GM23248 (cell line): ENCODE data around the gene CGNL1. TPM values are rescaled to one million over a fixed set of nuclear protein-coding genes. Genes with fewer than 3 reads are reported as not detected.

Experiments used
- DNase-seq: peaks from one replicate; pipeline ENCODE4 v3.0.0-alpha.2; 2015
- H2AFZ ChIP-seq: fragments of 200-600 bp; sonication (generic); 2 replicates; pipeline ENCODE4 v1.6.1; 2016; ENCODE audit warnings: antibody characterized with exemption
- H3F3A ChIP-seq: fragments of 200-600 bp; sonication (generic); 2 replicates; pipeline ENCODE4 v1.6.1; 2016; ENCODE audit warnings: mild to moderate bottlenecking, antibody characterized with exemption, mixed run types; ENCODE audit not compliant: insufficient read depth
- H3K27ac ChIP-seq: fragments of 200-600 bp; sonication (generic); 2 replicates; pipeline ENCODE4 v1.5.1; 2016; ENCODE audit warnings: mild to moderate bottlenecking
- H3K27me3 ChIP-seq: fragments of 200-600 bp; sonication (generic); replicated peaks from 2 replicates; pipeline ENCODE4 v1.6.1; 2016; ENCODE audit warnings: mild to moderate bottlenecking; ENCODE audit not compliant: insufficient read depth
- H3K36me3 ChIP-seq: fragments of 200-600 bp; sonication (generic); 2 replicates; pipeline ENCODE4 v1.6.1; 2016; ENCODE audit warnings: low read depth, mild to moderate bottlenecking
- H3K4me1 ChIP-seq: fragments of 200-600 bp; sonication (generic); 2 replicates; pipeline ENCODE4 v1.6.1; 2016; ENCODE audit warnings: mild to moderate bottlenecking; ENCODE audit not compliant: insufficient read depth
- H3K4me2 ChIP-seq: fragments of 200-600 bp; sonication (generic); one replicate; pipeline ENCODE4 v1.6.1; 2016; ENCODE audit warnings: mild to moderate bottlenecking; ENCODE audit not compliant: unreplicated experiment
- H3K4me3 ChIP-seq: fragments of 200-600 bp; sonication (generic); 2 replicates; pipeline ENCODE4 v1.5.1; 2016; ENCODE audit warnings: mild to moderate bottlenecking
- H3K79me2 ChIP-seq: fragments of 200-600 bp; sonication (generic); 2 replicates; pipeline ENCODE4 v1.6.1; 2016; ENCODE audit warnings: mild to moderate bottlenecking; ENCODE audit not compliant: insufficient read depth
- H3K9ac ChIP-seq: fragments of 200-600 bp; sonication (generic); 2 replicates; pipeline ENCODE4 v1.6.1; 2016; ENCODE audit warnings: mild to moderate bottlenecking
- H3K9me2 ChIP-seq: fragments of 200-600 bp; sonication (generic); 2 replicates; pipeline ENCODE4 v1.6.1; 2016; ENCODE audit warnings: mixed run types, mild to moderate bottlenecking, moderate library complexity; ENCODE audit not compliant: insufficient read depth
- H3K9me3 ChIP-seq: fragments of 200-600 bp; sonication (generic); one replicate; pipeline ENCODE4 v1.6.1; 2017; ENCODE audit warnings: low read depth
- H4K20me1 ChIP-seq: fragments of 200-600 bp; sonication (generic); 2 replicates; pipeline ENCODE4 v1.6.0; 2016; ENCODE audit not compliant: insufficient read depth
- EZH2 ChIP-seq: fragments of 200-600 bp; sonication (generic); IDR thresholded peaks from 2 replicates; pipeline ENCODE4 v1.6.1; 2018; ENCODE audit warnings: antibody characterized with exemption, mild to moderate bottlenecking; ENCODE audit not compliant: insufficient read depth, poor library complexity, severe bottlenecking
- EZH2phosphoT487 ChIP-seq: fragments of 200-600 bp; sonication (generic); IDR thresholded peaks from 2 replicates; pipeline ENCODE4 v1.6.1; 2018; ENCODE audit warnings: antibody characterized with exemption, moderate library complexity, mild to moderate bottlenecking, low read depth; ENCODE audit not compliant: insufficient read depth
- WGBS, 2 experiments: methylation state at CpG; one replicate each; pipeline ENCODE4 v1.1.6; 2015 to 2017; ENCODE audit warnings: low lambda C conversion rate in 2 of 2, low coverage in 1 of 2; ENCODE audit errors: missing lambda C conversion rate in 2 of 2; 5-methylcytosine and 5-hydroxymethylcytosine counted together
- in situ Hi-C: fragments of 300-500 bp; cut with MboI; formaldehyde crosslinking; loops from 2 replicates; pipeline ENCODE4 v1.15.0; 2020
- polyA plus RNA-seq: library from polyadenylated mRNA; unstranded; fragments of >200 nt; fragmentation: Nextera tagmentation; extraction: Ambion mirVana; gene quantifications from 2 replicates; pipeline ENCODE4 v1.2.1, GENCODE V29; 2016
- total RNA-seq: library from RNA; depleted of rRNA; stranded (reverse); fragments of >200 nt; shearing (Covaris generic); gene quantifications from 2 replicates; pipeline ENCODE4 v1.2.3, GENCODE V29; 2014

CGNL1 gene
- total and polyA plus RNA-seq, 2 experiments from 2014 or later = 0.11 TPM

DNA sequence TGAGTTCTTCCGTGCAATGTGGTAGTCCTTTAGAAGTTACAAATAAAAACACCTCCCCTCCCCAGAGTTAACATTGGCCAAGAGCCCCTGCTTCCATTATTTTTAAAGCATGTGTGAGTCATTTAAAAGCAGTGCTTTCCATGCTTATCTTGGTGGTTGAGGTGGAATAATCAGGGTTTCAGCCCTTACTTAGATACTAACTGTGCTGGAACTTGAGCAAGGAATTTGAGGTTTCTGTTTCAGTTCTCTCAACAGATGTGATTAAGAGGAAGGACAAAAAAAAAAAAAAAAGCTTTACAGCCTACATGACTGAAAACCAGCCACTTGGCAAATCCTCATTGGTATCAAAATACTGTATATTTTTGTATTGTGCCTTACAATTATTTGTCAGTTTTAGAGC, 64.5 kb downstream of the CGNL1 start:
- TF ChIP-seq EZH2phosphoT487 (no peak), EZH2 (no peak)
- Histone ChIP-seq H3K36me3 (no peaks in the 10 kb centered on the region), H3K79me2 (no peaks in the 10 kb centered on the region), H3K27ac (no peak overlapping the region), H3F3A (0 out of 2 replicates have a peak, but pooled peaks cover 11% of the 10 kb centered on the region), H3K4me3 (no peak overlapping the region), H3K4me1 (peaks cover 19% of the 10 kb centered on the region), H3K4me2 (no peak overlapping the region), H2AFZ (no peak overlapping the region), H3K9me2 (no peaks in the 10 kb centered on the region), H3K9me3 (no peaks in the 10 kb centered on the region), H3K27me3 (no peaks in the 10 kb centered on the region), H4K20me1 (no peaks in the 10 kb centered on the region), H3K9ac (no peak overlapping the region)
- DNase-seq = peak; percentile 70
- WGBS, 2 experiments = 41 to 51% methylated on average over 1 of the region's 1 CpG
- in situ Hi-C loops = no loop called here

DNA sequence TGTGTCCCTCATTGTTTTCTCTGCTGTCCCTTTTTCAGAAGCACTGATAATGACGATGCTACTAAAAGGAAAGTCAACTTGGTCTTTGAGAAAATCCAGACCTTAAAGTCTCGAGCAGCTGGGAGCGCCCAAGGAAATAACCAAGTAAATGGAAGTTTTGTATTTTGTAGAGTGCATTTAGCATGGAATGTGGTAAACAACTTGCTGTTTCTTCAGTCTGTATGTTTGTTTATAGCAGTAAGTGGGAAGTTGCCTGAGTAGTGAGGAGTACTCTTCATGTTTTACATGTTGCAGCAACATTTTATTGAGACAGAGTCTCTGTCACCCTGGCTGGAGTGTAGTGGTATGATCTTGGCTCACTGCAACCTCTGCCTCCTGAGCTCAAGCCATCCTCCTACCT, 66.0 kb downstream of the CGNL1 start:
- H3K79me2 ChIP-seq = no peaks in the 10 kb centered on the region
- DNase-seq = no peak
- no peaks in the 10 kb centered on the region for H3K9me3 ChIP-seq
- H3K9ac ChIP-seq = no peak overlapping the region
- no peak overlapping the region for H2AFZ ChIP-seq
- H3F3A ChIP-seq = 0 out of 2 replicates have a peak, but pooled peaks cover 11% of the 10 kb centered on the region
- WGBS, 2 experiments = 95 to 96% methylated on average over 3 of the region's 3 CpGs
- no peaks in the 10 kb centered on the region for H3K9me2 ChIP-seq
- H3K4me1 ChIP-seq = peaks cover 24% of the 10 kb centered on the region
- H3K36me3 ChIP-seq = no peaks in the 10 kb centered on the region
- H3K27me3 ChIP-seq = no peaks in the 10 kb centered on the region
- no peak overlapping the region for H3K4me2 ChIP-seq
- in situ Hi-C loops = no loop called here
- TF ChIP-seq EZH2 (no peak), EZH2phosphoT487 (no peak)
- H3K27ac ChIP-seq = no peak overlapping the region
- no peak overlapping the region for H3K4me3 ChIP-seq
- H4K20me1 ChIP-seq = no peaks in the 10 kb centered on the region

DNA sequence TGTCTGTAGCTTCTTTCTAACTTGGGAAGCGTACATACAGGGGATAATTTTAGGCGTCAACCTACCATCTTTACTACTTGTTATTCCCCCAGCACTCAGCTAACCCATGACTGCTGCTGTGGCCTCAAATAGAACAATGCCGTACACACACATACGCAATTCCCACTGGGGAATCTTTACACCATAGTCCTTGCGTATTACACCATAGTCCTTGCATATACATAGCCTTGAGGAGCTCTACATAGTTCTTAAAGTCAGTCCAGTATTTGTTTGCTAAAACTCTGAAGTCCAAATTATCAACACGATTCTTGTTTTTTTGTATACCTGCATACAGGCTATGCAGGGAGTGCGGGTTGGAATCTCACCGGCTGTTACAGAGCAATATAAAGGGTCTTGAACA, 67.2 kb downstream of the CGNL1 start:
- no peaks in the 10 kb centered on the region for H3K9me3 ChIP-seq
- H3K27me3 ChIP-seq = no peaks in the 10 kb centered on the region
- no peaks in the 10 kb centered on the region for H3K36me3 ChIP-seq
- no peak for TF ChIP-seq EZH2phosphoT487
- 76 to 81% methylated on average over 8 of the region's 8 CpGs for WGBS, 2 experiments
- in situ Hi-C loops = no loop called here
- no peak for DNase-seq
- no peak overlapping the region for H2AFZ ChIP-seq
- H3K27ac ChIP-seq = no peak overlapping the region
- H3K9ac ChIP-seq = no peak overlapping the region
- H4K20me1 ChIP-seq = no peaks in the 10 kb centered on the region
- H3K9me2 ChIP-seq = no peaks in the 10 kb centered on the region
- H3F3A ChIP-seq = 0 out of 2 replicates have a peak, but pooled peaks cover 11% of the 10 kb centered on the region
- H3K79me2 ChIP-seq = no peaks in the 10 kb centered on the region
- H3K4me3 ChIP-seq = no peak overlapping the region
- peaks cover 24% of the 10 kb centered on the region for H3K4me1 ChIP-seq
- H3K4me2 ChIP-seq = no peak overlapping the region

DNA sequence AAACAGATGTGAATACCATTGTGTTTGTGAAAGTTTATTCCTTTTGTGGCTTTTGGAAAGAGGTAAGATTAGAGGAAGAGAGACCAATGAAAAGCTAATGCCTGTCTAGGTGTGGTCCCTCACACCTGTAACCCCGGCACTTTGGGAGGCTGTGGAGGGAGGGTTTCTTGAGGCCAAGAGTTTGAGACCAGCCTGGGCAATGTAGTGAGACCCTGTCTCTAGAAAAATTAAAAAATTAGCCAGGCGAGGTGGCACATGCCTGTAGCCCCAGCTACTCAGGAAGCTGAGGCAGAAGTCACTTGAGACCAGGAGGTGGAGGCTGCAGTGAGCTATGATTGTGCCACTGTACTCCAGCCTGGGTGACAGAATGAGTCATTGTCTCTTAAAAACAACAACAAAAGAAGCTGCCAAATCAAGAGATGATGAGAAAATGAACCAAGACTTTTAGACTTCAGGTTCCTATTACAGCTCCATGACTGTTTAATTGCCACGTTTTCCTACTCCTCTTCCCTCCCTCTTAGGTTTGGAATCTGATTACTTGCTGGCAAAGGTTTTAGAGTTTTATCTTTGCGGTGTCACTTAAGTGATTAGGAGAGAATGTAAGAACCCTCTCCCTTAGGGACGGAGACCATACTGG, 68.7 kb downstream of the CGNL1 start:
- H4K20me1 ChIP-seq = no peaks in the 10 kb centered on the region
- H3K27me3 ChIP-seq = no peaks in the 10 kb centered on the region
- H3K27ac ChIP-seq = no peak overlapping the region
- 0 out of 2 replicates have a peak, but pooled peaks cover 11% of the 10 kb centered on the region for H3F3A ChIP-seq
- WGBS, 2 experiments = 34 to 40% methylated on average over 5 of the region's 5 CpGs
- H3K9ac ChIP-seq = no peak overlapping the region
- no peaks in the 10 kb centered on the region for H3K36me3 ChIP-seq
- peak; percentile 45 for DNase-seq
- in situ Hi-C loops = no loop called here
- H3K4me2 ChIP-seq = no peak overlapping the region
- no peaks in the 10 kb centered on the region for H3K9me2 ChIP-seq
- H3K4me1 ChIP-seq = peaks cover 24% of the 10 kb centered on the region
- no peaks in the 10 kb centered on the region for H3K9me3 ChIP-seq
- H3K79me2 ChIP-seq = no peaks in the 10 kb centered on the region
- H3K4me3 ChIP-seq = no peak overlapping the region
- TF ChIP-seq EZH2 (no peak), EZH2phosphoT487 (no peak)
- no peak overlapping the region for H2AFZ ChIP-seq
